Fibroblast of lung (primary cell): Measurements from ENCODE around the gene YTHDC2. TPM values are rescaled to one million over a fixed set of nuclear protein-coding genes. Genes with fewer than 3 reads are reported as not detected.

Experiments used
- DNase-seq, 2 donors: peaks; one replicate each; pipeline versions ENCODE4 v3.0.0 to v3.0.0-alpha.2; 2010; ENCODE audit warnings: low read depth in 2 of 2
- H2AFZ ChIP-seq: 2 replicates; pipeline ENCODE4 v1.5.1; 2012; ENCODE audit warnings: low read length, control low read depth, inconsistent platforms
- H3K27ac ChIP-seq: 2 replicates; pipeline ENCODE4 v1.5.1; 2011; ENCODE audit warnings: low read length, control low read depth; ENCODE audit not compliant: insufficient read depth
- H3K27me3 ChIP-seq: 2 replicates; pipeline ENCODE4 v1.5.1; 2011; ENCODE audit warnings: mild to moderate bottlenecking, low read length; ENCODE audit not compliant: control insufficient read depth, insufficient read depth
- H3K36me3 ChIP-seq: 2 replicates; pipeline ENCODE4 v1.5.1; 2011; ENCODE audit warnings: low read length; ENCODE audit not compliant: control insufficient read depth, insufficient read depth
- H3K4me1 ChIP-seq: 2 replicates; pipeline ENCODE4 v1.5.1; 2011; ENCODE audit warnings: low read length; ENCODE audit not compliant: control insufficient read depth, insufficient read depth; ENCODE audit errors: extremely low read depth
- H3K4me2 ChIP-seq: 2 replicates; pipeline ENCODE4 v1.5.1; 2011; ENCODE audit warnings: low read length, control low read depth; ENCODE audit not compliant: insufficient read depth; ENCODE audit errors: extremely low read depth
- H3K4me3 ChIP-seq, 4 experiments: fragments of 200-600 bp in 1 of 4; sonication (generic) in 1 of 4; replicated peaks in 1 of 4; 2 replicates each; pipeline ENCODE4 v1.5.1; 2011 to 2016; ENCODE audit warnings: low read length in 4 of 4, low read depth in 3 of 4, mild to moderate bottlenecking in 3 of 4, control low read depth in 2 of 4, inconsistent platforms in 1 of 4, mixed read lengths in 1 of 4; ENCODE audit not compliant: insufficient read depth in 1 of 4; ENCODE audit errors: control extremely low read depth in 1 of 4
- H3K79me2 ChIP-seq: 2 replicates; pipeline ENCODE4 v1.5.1; 2012; ENCODE audit warnings: mild to moderate bottlenecking, low read length, inconsistent platforms; ENCODE audit not compliant: control insufficient read depth, insufficient read depth
- H3K9ac ChIP-seq: 2 replicates; pipeline ENCODE4 v1.5.1; 2011; ENCODE audit warnings: mild to moderate bottlenecking, low read length, control low read depth; ENCODE audit not compliant: insufficient read depth
- H3K9me3 ChIP-seq: 2 replicates; pipeline ENCODE4 v1.5.1; 2012; ENCODE audit warnings: low read depth, low read length; ENCODE audit not compliant: control insufficient read depth, insufficient read depth
- H4K20me1 ChIP-seq: 2 replicates; pipeline ENCODE4 v1.5.1; 2011; ENCODE audit warnings: low read length; ENCODE audit not compliant: control insufficient read depth, insufficient read depth; ENCODE audit errors: extremely low read depth
- CTCF ChIP-seq, 2 donors: IDR thresholded peaks in 1 of 2; conservative IDR thresholded peaks in 1 of 2; 1 replicate in 1 of 2; 2 replicates in 1 of 2; pipeline ENCODE4 v1.5.1; 2011 to 2012; ENCODE audit warnings: low read length in 2 of 2, control low read depth in 1 of 2, inconsistent platforms in 1 of 2, low read depth in 1 of 2, mild to moderate bottlenecking in 1 of 2
- EZH2 ChIP-seq: IDR thresholded peaks from 2 replicates; pipeline ENCODE4 v1.5.1; 2012; ENCODE audit warnings: low read length, control low read depth, mild to moderate bottlenecking; ENCODE audit errors: missing control alignments
- polyA plus RNA-seq, 2 donors: library from polyadenylated mRNA; depleted of rRNA in 1 of 2; stranded (reverse) in 1 of 2; unstranded in 1 of 2; fragments of >200 nt; gene quantifications; 2 replicates each; pipeline ENCODE4 v1.2.1, GENCODE V29; 2011 to 2012; ENCODE audit warnings: missing spikeins in 1 of 2
- total RNA-seq: library from RNA; depleted of rRNA; stranded (reverse); fragments of >200 nt; gene quantifications from 2 replicates; pipeline ENCODE4 v1.2.1, GENCODE V29; 2014

Gene YTHDC2
- total and polyA plus RNA-seq, 2 donors (not counting 1 experiment from before 2014, with no cell fraction given): 8.3 to 32.7 TPM

GRCh38 chr5:113606298-113607134 lies 93.0 kb downstream of the YTHDC2 start:
- H3K79me2 ChIP-seq: no peaks in the 10 kb centered on the region
- no peak overlapping the region for H3K9ac ChIP-seq
- H3K36me3 ChIP-seq: no peaks in the 10 kb centered on the region
- TF ChIP-seq CTCF (conservative IDR thresholded peaks at IDR 0.05 in 1 of 2, IDR thresholded peaks at IDR 0.05 in 1 of 2; ENCODE audit: low read depth in 1 of 2, low read length in 2 of 2): peak; percentile 73 to 82
- TF ChIP-seq EZH2: no peak
- no peaks in the 10 kb centered on the region for H3K27me3 ChIP-seq
- no peak overlapping the region for H3K4me2 ChIP-seq
- no peak overlapping the region for H3K27ac ChIP-seq
- no peaks in the 10 kb centered on the region for H3K9me3 ChIP-seq
- H3K4me1 ChIP-seq: no peaks in the 10 kb centered on the region
- peak overlapping the region; percentile 16 for H2AFZ ChIP-seq
- H3K4me3 ChIP-seq: peak overlapping the region in 2 of 4 experiments; percentile 19 to 23
- no peaks in the 10 kb centered on the region for H4K20me1 ChIP-seq
- DNase-seq: peak; percentile 47 to 67

- no peak overlapping the region for H3K9ac ChIP-seq
- no peaks in the 10 kb centered on the region for H3K9me3 ChIP-seq
- TF ChIP-seq CTCF (conservative IDR thresholded peaks at IDR 0.05 in 1 of 2, IDR thresholded peaks at IDR 0.05 in 1 of 2; ENCODE audit: low read depth in 1 of 2, low read length in 2 of 2) (no peak), EZH2 (no peak)
- DNase-seq: no peak
- no peaks in the 10 kb centered on the region for H4K20me1 ChIP-seq
- no peak overlapping the region for H3K27ac ChIP-seq
- H2AFZ ChIP-seq: no peak overlapping the region
- H3K27me3 ChIP-seq: no peaks in the 10 kb centered on the region
- no peaks in the 10 kb centered on the region for H3K36me3 ChIP-seq
- no peak overlapping the region for H3K4me3 ChIP-seq
- no peaks in the 10 kb centered on the region for H3K79me2 ChIP-seq
- no peaks in the 10 kb centered on the region for H3K4me1 ChIP-seq
- H3K4me2 ChIP-seq: no peak overlapping the region
Observed at GRCh38 chr5:113607361-113607760, 93.9 kb downstream of the YTHDC2 start.

- no peak overlapping the region for H3K4me3 ChIP-seq
- H3K79me2 ChIP-seq: no peaks in the 10 kb centered on the region
- H3K4me2 ChIP-seq: no peak overlapping the region
- no peaks in the 10 kb centered on the region for H3K9me3 ChIP-seq
- peak; percentile 47 to 53 for DNase-seq
- TF ChIP-seq EZH2 (no peak), CTCF (conservative IDR thresholded peaks at IDR 0.05 in 1 of 2, IDR thresholded peaks at IDR 0.05 in 1 of 2; ENCODE audit: low read depth in 1 of 2, low read length in 2 of 2) (no peak)
- no peaks in the 10 kb centered on the region for H3K27me3 ChIP-seq
- H3K4me1 ChIP-seq: no peaks in the 10 kb centered on the region
- peak overlapping the region; percentile 0 for H2AFZ ChIP-seq
- H3K36me3 ChIP-seq: no peaks in the 10 kb centered on the region
- H3K9ac ChIP-seq: no peak overlapping the region
- no peak overlapping the region for H3K27ac ChIP-seq
- no peaks in the 10 kb centered on the region for H4K20me1 ChIP-seq
Observed at GRCh38 chr5:113608113-113608596, 94.7 kb downstream of the YTHDC2 start.
